K562 treated with DMSO at 1 percent for 24 hours (cell line): ENCODE results near the gene SCD. TPM values are rescaled to one million over a fixed set of nuclear protein-coding genes. Genes with fewer than 3 reads are reported as not detected.

Experiments
- total RNA-seq: library from RNA; unstranded; fragments of 300-600 nt; gene quantifications from 2 replicates; pipeline ENCODE4 v1.2.3, GENCODE V29; 2022; ENCODE audit warnings: low read depth; ENCODE audit not compliant: insufficient read depth

The SCD gene
- total RNA-seq: 131 and 136 TPM in 2 replicates

DNA sequence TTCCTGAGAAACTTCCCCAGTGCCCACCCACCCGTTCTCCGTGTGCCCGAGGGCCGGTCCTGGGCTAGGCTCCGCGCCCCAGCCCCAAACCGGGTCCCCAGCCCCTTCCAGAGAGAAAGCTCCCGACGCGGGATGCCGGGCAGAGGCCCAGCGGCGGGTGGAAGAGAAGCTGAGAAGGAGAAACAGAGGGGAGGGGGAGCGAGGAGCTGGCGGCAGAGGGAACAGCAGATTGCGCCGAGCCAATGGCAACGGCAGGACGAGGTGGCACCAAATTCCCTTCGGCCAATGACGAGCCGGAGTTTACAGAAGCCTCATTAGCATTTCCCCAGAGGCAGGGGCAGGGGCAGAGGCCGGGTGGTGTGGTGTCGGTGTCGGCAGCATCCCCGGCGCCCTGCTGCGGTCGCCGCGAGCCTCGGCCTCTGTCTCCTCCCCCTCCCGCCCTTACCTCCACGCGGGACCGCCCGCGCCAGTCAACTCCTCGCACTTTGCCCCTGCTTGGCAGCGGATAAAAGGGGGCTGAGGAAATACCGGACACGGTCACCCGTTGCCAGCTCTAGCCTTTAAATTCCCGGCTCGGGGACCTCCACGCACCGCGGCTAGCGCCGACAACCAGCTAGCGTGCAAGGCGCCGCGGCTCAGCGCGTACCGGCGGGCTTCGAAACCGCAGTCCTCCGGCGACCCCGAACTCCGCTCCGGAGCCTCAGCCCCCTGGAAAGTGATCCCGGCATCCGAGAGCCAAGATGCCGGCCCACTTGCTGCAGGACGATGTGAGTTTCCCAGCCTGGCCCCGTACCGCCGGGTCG is at the start of gene SCD:
SCD (plus strand) TSS at position 469 of the 803 bp plus-strand sequence; CDS start at position 741, 272 bp downstream.

DNA sequence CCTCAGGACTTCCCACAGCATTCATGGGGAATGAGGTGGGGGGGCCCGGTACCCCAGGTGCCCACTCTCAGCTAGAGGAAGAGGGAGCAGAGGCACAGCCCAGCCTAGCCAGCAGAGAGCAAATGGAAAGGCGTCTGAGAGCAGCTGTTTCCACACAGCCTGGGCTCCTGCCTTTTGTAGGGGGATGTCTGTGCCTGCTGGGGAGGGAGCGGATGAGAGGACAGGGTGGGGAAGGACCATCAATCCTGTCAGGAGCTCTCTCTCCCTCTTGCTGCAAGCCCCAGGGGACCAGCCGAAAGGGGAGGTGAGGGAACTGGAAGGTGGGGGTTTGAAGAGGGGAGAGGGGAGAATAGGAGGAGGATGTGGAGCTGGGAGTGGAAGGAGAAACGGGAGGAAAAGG is 17.0 kb upstream of the SCD start, which contains the start of gene PKD2L1:
PKD2L1 (minus strand) TSS at position 150 of the 400 bp plus-strand sequence; CDS start at position 25, 125 bp downstream.

Other genes starting within 250 kb of the SCD start
- gene ERLIN1, start 161.2 kb upstream of the SCD start, total RNA-seq: 12.9 and 13.1 TPM in 2 replicates
- gene CHUK, start 117.6 kb upstream of the SCD start, total RNA-seq: 8.3 and 11.1 TPM in 2 replicates
- 11.5 and 11.6 TPM in 2 replicates for gene CWF19L1, start 79.6 kb upstream of the SCD start, total RNA-seq
- gene BLOC1S2, start 60.6 kb upstream of the SCD start, total RNA-seq: 19.6 and 30.1 TPM in 2 replicates
- not detected in 2 replicates for gene PKD2L1, start 17.0 kb upstream of the SCD start, total RNA-seq
- not detected in 2 replicates for gene WNT8B, start 115.8 kb downstream of the SCD start, total RNA-seq
- gene SEC31B, start 172.6 kb downstream of the SCD start, total RNA-seq: 1.1 and 4.2 TPM in 2 replicates
- 195 and 211 TPM in 2 replicates for gene NDUFB8, start 182.6 kb downstream of the SCD start, total RNA-seq
- gene HIF1AN, start 188.7 kb downstream of the SCD start, total RNA-seq: 4.6 and 6.2 TPM in 2 replicates